IMR-90 (cell line): Measurements from ENCODE around the gene ZKSCAN8. TPM values are rescaled to one million over a fixed set of nuclear protein-coding genes. Genes with fewer than 3 reads are reported as not detected.

Experiments used
- ATAC-seq: fragments of 200-7000 bp; cut with Tn5 transposase; 2 replicates; pipeline ENCODE4 v1.9.1; 2020; ENCODE audit warnings: low read depth, mild to moderate bottlenecking, moderate library complexity
- BruUV-seq: library from RNA; stranded (reverse); fragments of 400-500 nt; replicated peaks from 2 replicates; lab custom pipeline; 2021; lab: Mats Ljungman, UMichigan
- CTCF ChIA-PET: fragments of 300-600 bp; formaldehyde crosslinking; extraction: SDS; loops from one replicate; lab custom pipeline; 2021; ENCODE audit warnings: antibody characterized with exemption; lab: Yijun Ruan, JAX
- POLR2A ChIA-PET: fragments of 300-600 bp; sonication (Branson Sonifier 250); formaldehyde crosslinking; loops from one replicate; lab custom pipeline; 2022; ENCODE audit warnings: antibody characterized with exemption; ENCODE audit not compliant: unreplicated experiment; lab: Charles Lee
- DNase-seq: peaks from one replicate; pipeline ENCODE4 v3.0.0; 2013
- H2AFZ ChIP-seq: replicated peaks from 2 replicates; pipeline ENCODE3; 2013; ENCODE audit warnings: low read length, mild to moderate bottlenecking; ENCODE audit not compliant: poor library complexity
- H2AK5ac ChIP-seq: 2 replicates; pipeline ENCODE4 v1.6.1; 2013; ENCODE audit warnings: low read depth, low read length, inconsistent platforms
- H2AK9ac ChIP-seq: replicated peaks from 2 replicates; pipeline ENCODE3; 2013; ENCODE audit warnings: mild to moderate bottlenecking, low read depth, low read length, moderate library complexity; ENCODE audit not compliant: poor library complexity
- H2BK120ac ChIP-seq: 2 replicates; pipeline ENCODE4 v1.6.1; 2013; ENCODE audit warnings: low read depth, low read length, inconsistent platforms
- H2BK15ac ChIP-seq: 3 replicates; pipeline ENCODE4 v1.6.1; 2013; ENCODE audit warnings: low read depth, low read length, inconsistent platforms
- H2BK20ac ChIP-seq: 2 replicates; pipeline ENCODE4 v1.6.1; 2013; ENCODE audit warnings: low read depth, mild to moderate bottlenecking, inconsistent platforms, low read length, moderate library complexity
- H2BK5ac ChIP-seq: 2 replicates; pipeline ENCODE4 v1.6.1; 2013; ENCODE audit warnings: mild to moderate bottlenecking, low read depth, low read length, inconsistent platforms; ENCODE audit not compliant: poor library complexity, severe bottlenecking
- H3K14ac ChIP-seq: replicated peaks from 2 replicates; pipeline ENCODE4 v1.6.1; 2013; ENCODE audit warnings: low read depth, low read length, inconsistent platforms
- H3K18ac ChIP-seq: 2 replicates; pipeline ENCODE4 v1.6.1; 2013; ENCODE audit warnings: low read depth, low read length, control low read depth
- H3K23ac ChIP-seq: 2 replicates; pipeline ENCODE4 v1.6.1; 2013; ENCODE audit warnings: low read depth, low read length, inconsistent platforms
- H3K27ac ChIP-seq: 2 replicates; pipeline ENCODE4 v1.5.1; 2013; ENCODE audit warnings: mild to moderate bottlenecking, control low read depth, low read length; ENCODE audit not compliant: insufficient read depth
- H3K27me3 ChIP-seq: 2 replicates; pipeline ENCODE4 v1.6.1; 2013; ENCODE audit warnings: low read length; ENCODE audit not compliant: control insufficient read depth, insufficient read depth
- H3K36me3 ChIP-seq: 2 replicates; pipeline ENCODE4 v1.6.1; 2013; ENCODE audit warnings: low read length, mixed read lengths; ENCODE audit not compliant: control insufficient read depth, insufficient read depth
- H3K4ac ChIP-seq: 2 replicates; pipeline ENCODE4 v1.6.1; 2013; ENCODE audit warnings: low read depth, low read length, inconsistent platforms
- H3K4me1 ChIP-seq: 2 replicates; pipeline ENCODE4 v1.6.1; 2013; ENCODE audit warnings: low read length, mixed read lengths; ENCODE audit not compliant: control insufficient read depth, insufficient read depth
- H3K4me2 ChIP-seq: 2 replicates; pipeline ENCODE4 v1.6.1; 2013; ENCODE audit warnings: low read depth, mild to moderate bottlenecking, control low read depth, low read length, moderate library complexity
- H3K4me3 ChIP-seq: 2 replicates; pipeline ENCODE4 v1.5.1; 2013; ENCODE audit warnings: low read depth, mild to moderate bottlenecking, control low read depth, low read length, moderate library complexity; ENCODE audit not compliant: insufficient read depth
- H3K56ac ChIP-seq: 2 replicates; pipeline ENCODE4 v1.6.1; 2013; ENCODE audit warnings: low read length, inconsistent platforms; ENCODE audit not compliant: insufficient read depth; ENCODE audit errors: extremely low read depth
- H3K79me1 ChIP-seq, 2 experiments: 2 replicates each; pipeline ENCODE4 v1.6.1; 2013; ENCODE audit warnings: low read length in 2 of 2, inconsistent platforms in 1 of 2, low read depth in 1 of 2
- H3K9ac ChIP-seq: 2 replicates; pipeline ENCODE4 v1.6.1; 2013; ENCODE audit warnings: low read depth, low read length, control low read depth
- H3K9me1 ChIP-seq: 2 replicates; pipeline ENCODE4 v1.6.1; 2013; ENCODE audit warnings: low read length, inconsistent platforms; ENCODE audit not compliant: insufficient read depth
- H3K9me3 ChIP-seq: 2 replicates; pipeline ENCODE4 v1.6.1; 2013; ENCODE audit warnings: low read length; ENCODE audit not compliant: control insufficient read depth, insufficient read depth
- H4K20me1 ChIP-seq: 2 replicates; pipeline ENCODE4 v1.6.1; 2013; ENCODE audit warnings: low read length, inconsistent platforms; ENCODE audit not compliant: insufficient read depth
- H4K5ac ChIP-seq: 2 replicates; pipeline ENCODE4 v1.6.1; 2013; ENCODE audit warnings: mild to moderate bottlenecking, low read depth, low read length, control low read depth
- H4K8ac ChIP-seq, 2 experiments: 2 replicates each; pipeline ENCODE4 v1.6.1; 2013; ENCODE audit warnings: low read depth in 2 of 2, low read length in 2 of 2, control low read depth in 1 of 2, inconsistent platforms in 1 of 2
- H4K91ac ChIP-seq: 2 replicates; pipeline ENCODE4 v1.6.1; 2013; ENCODE audit warnings: low read depth, low read length, inconsistent platforms; ENCODE audit not compliant: insufficient read depth
- FOS ChIP-seq: fragments of 150-350 bp; IDR thresholded peaks from 2 replicates; pipeline ENCODE4 v1.6.1; 2016; ENCODE audit warnings: low read depth, low read length
- MAFK ChIP-seq: IDR thresholded peaks from 2 replicates; pipeline ENCODE4 v1.6.1; 2012; ENCODE audit warnings: low read depth, low read length, improper control_type of control experiment
- WGBS, 2 experiments: methylation state at CpG; one replicate each; pipeline versions ENCODE4 v1.1.5 to v1.1.7; 2013; ENCODE audit warnings: missing lambda C conversion rate in 2 of 2; ENCODE audit not compliant: insufficient read length in 1 of 2; ENCODE audit errors: extremely low coverage in 2 of 2; 5-methylcytosine and 5-hydroxymethylcytosine counted together
- dilution Hi-C: fragments of 300-500 bp; cut with HindIII; formaldehyde crosslinking; loops from one replicate; pipeline ENCODE4 v1.14.3; 2018; ENCODE audit warnings: low sequenced_read_pairs; ENCODE audit not compliant: unreplicated experiment
- in situ Hi-C: fragments of 300-500 bp; cut with MboI; formaldehyde crosslinking; loops from 3 replicates; pipeline ENCODE4 v1.14.3; 2019; ENCODE audit warnings: low sequenced_read_pairs, inconsistent platforms, mixed read lengths
- intact Hi-C: fragments of 100-400 bp; cut with micrococcal nuclease; formaldehyde crosslinking; loops from 2 replicates; pipeline ENCODE4 v1.10.0; 2022
- polyA plus RNA-seq, 3 experiments: library from polyadenylated mRNA; depleted of rRNA; stranded (reverse); fragments of >200 nt; gene quantifications; 2 replicates each; pipeline ENCODE4 v1.2.3, GENCODE V29; 2012; ENCODE audit warnings: low replicate concordance in 1 of 3
- total RNA-seq: library from RNA; depleted of rRNA; stranded (reverse); fragments of >200 nt; gene quantifications from 2 replicates; pipeline ENCODE4 v1.2.3, GENCODE V29; 2012

Gene ZKSCAN8
- total and polyA plus RNA-seq, 2 of the 4 experiments (the other 2 are of a cell fraction), result 8.3 to 22.8 TPM

GRCh38 chr6:28188111-28188979 lies 46.7 kb downstream of the ZKSCAN8 start:
- Histone ChIP-seq H4K8ac (no peak overlapping the region), H3K27ac (no peak overlapping the region), H3K23ac (no peak overlapping the region), H3K9me3 (peaks cover 34% of the 10 kb centered on the region), H3K27me3 (no peaks in the 10 kb centered on the region), H4K5ac (no peak overlapping the region), H3K9ac (no peak overlapping the region), H3K56ac (no peak overlapping the region), H2AK5ac (no peak overlapping the region), H2AFZ (no peak overlapping the region), H3K9me1 (no peaks in the 10 kb centered on the region), H2BK120ac (no peak overlapping the region), H3K4ac (no peak overlapping the region), H4K91ac (no peak overlapping the region), H3K4me2 (no peak overlapping the region), H3K4me1 (no peaks in the 10 kb centered on the region), H3K4me3 (no peak overlapping the region), H3K79me1 (no peaks in the 10 kb centered on the region), H3K36me3 (no peaks in the 10 kb centered on the region), H4K20me1 (no peaks in the 10 kb centered on the region), H3K18ac (no peak overlapping the region), H2BK20ac (no peak overlapping the region), H2BK5ac (no peak overlapping the region), H2AK9ac (no peak overlapping the region), H2BK15ac (no peak overlapping the region), H3K14ac (no peak overlapping the region)
- ATAC-seq (no peak), DNase-seq (no peak)
- BruUV-seq, result no TSS peak
- CTCF ChIA-PET, result no interaction called here
- intact Hi-C loops (no loop called here), dilution Hi-C loops (no loop called here), in situ Hi-C loops (no loop called here)
- TF ChIP-seq FOS, result no peak
- 0 out of 2 replicates have a peak, but pooled peaks have one; percentile 8 for TF ChIP-seq MAFK
- POLR2A ChIA-PET, result no interaction called here
- WGBS, 2 experiments, result no CpG with 5 or more reads among the region's 6 CpGs
